Hematopoietic multipotent progenitor cell treated with erythropoietin and hydrocortisone succinate and interleukin-3 and kit ligand, for 15 days (in vitro differentiated cells): Measurements from ENCODE around the gene CYP4F12.

Source experiments
- DNase-seq: peaks from one replicate; pipeline ENCODE4 v3.0.0-alpha.2; 2015; ENCODE audit warnings: low spot score

CYP4F12 gene

DNA sequence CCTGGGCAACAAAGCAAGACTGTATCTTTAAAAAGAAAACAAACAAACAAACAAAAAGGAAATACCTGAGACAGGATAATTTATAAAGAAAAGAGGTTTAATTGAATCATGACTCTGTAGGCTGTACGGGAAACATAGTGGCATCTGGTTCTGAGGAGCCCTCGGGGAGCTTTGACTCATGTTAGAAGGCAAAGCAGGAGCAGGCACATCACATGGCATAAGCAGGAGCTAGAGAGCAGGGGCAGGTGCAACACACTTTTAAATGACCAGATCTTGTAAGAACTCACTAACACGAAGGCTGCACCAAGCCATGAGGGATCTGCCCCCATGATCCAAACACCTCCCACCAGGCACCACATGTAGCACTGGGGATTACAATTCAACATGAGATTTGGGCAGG lies 41.8 kb downstream of the CYP4F12 start:
- DNase-seq: no peak

DNA sequence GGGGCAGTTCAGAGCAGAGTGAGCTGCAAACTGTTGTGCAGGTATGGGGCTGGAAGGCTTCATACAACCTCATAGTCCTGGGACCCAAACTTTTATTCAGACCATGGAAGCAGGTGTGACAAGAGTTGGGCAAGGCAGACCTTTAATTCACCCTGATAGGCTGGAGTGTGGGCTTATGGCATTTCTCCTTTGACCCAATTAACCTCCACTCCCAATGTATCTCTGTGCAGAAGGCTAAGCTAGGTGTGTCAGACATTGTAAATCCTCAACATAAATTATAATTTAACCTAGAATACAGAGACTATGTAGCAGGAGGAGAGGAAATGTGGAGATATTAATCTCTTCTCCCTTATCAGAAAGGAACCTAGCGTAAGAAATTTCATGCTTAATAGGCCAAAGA lies 42.8 kb downstream of the CYP4F12 start:
- DNase-seq: no peak

DNA sequence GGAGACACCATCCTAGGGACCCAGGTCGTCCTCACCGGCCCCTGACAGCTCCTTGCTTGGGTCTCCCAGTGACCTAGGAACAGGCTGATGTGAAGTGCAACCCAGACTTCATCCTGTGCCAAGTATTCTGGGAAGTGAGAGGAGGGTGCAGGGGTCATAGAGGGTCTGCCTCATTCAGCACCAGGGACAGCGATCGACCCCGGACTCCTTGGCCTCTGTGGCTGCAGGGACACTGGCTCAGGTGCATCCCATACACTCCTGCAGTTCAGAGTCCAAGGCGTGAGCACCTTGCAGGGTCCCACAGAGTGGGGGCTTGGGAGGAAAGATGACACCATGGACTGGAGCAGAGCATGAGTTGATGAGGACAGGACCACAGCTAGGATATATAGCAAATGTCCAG lies 44.9 kb downstream of the CYP4F12 start:
- no peak for DNase-seq

DNA sequence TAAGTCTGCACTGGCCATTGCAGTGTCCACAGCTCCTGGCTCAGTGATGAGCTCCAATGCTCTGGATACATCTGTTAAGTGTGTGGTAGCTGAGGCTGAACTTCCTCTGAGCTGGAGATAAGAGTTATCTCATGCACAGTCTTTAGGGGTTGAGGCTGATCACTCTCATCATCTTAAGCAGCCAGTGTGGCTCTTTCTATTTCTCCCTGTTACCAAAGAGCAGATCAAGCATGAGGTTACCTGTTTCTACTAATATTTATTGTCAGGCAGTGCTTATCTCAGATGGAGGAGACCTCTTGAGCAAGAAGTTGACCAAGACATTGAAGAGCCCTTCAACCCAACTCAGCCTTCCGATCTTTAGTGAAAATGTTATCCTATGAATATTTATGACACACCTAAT lies 48.4 kb downstream of the CYP4F12 start:
- no peak for DNase-seq

DNA sequence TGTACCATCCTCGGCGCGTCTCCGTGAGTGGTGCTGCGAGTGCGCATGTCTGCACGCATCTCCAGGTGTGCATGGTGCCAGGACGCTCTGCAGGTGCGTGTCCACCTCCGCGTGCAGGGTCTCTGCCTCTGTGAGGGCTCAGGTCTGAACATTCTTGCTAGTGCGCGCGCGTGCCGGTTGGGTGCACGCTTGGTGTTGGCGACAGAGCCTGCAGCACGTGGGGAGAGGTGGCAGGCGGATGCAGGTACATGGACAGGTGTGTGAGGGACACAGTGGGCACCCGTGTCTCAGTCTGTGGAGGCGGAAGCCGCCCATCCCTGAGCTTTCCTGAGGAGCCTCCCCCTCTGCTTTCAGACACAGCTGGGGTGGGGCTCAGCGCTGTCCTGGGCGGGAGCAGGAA lies 50.1 kb downstream of the CYP4F12 start:
- DNase-seq: no peak

DNA sequence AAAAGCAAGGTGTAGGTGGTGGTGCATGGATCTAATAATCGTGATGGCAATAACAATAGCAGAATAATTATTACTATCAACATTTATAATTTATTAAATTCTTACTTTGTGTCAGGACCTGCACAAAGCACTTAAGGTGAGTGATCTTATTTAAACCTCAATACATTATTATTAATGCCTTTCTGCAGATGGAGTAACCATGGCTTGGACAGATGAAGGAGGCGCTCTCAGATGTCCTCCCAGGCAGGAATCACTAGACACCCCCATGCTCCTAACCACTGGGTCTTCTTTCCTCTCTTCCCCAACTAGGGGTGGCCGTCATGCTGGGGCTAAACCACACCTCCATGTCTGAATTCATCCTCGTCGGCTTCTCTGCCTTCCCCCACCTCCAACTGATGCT lies 54.8 kb downstream of the CYP4F12 start, which contains the start of gene OR10H2:
Gene OR10H2, plus strand, starts transcription at position 301 of the 400 bp plus-strand sequence. Its CDS starts 20 bp downstream, at position 321.
- DNase-seq: no peak

DNA sequence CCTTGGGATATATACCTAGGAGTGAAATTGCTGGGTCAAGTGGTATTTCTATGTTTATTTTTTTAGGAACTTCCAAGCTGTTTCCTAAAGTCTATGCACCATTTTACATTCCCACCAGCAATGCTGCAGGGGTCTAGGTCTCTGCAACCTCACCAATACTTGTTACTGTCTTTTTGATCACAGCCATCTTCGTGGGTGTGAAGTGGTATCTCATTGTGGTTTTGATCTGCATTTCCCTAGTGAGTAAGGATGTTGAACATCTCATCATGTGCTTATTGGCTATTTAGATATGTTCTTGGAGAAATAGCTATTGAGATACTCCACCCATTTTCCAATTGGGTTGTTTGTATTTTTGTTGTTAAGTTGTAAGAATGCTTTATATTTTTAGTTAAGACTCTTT lies 57.7 kb downstream of the CYP4F12 start:
- DNase-seq: no peak

DNA sequence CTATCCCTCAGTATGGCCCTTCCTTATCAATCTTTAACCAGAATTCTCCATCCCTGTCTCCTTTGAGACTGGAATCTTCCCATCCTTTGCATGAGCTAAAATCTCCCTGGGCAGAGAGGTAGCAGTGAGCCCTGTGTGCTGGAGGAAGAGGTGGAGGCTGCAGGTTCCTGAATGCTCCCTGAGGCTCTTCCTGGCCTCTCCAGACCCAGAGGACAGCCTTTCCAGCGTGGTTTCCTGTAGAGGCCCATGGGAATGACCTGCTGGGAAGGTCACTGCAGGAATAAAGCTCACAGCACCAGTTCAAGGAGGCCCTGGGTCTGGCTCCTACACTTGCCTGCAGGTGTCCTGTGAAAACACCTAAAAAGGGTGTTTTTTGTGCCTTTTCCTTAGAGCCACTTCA lies 59.5 kb downstream of the CYP4F12 start:
- no peak for DNase-seq

DNA sequence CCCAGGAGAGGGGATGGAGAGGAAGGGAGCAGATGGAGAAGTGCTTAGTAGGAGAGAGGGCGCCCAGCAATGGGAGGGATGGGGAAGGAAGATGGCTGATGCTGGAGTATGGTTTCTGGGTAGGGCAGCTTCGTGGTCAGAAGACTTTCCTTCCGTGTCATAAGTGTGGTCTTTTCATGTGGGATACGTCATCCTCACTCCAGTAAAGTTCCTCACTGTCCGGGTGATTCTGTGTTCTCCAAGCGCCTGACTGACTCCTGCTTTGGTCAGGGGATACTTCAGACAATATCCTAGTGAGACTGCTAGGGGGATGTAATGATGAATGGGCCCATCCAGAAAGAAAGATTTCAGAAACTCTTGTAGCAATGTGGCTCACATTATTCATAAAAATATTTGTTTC lies 61.0 kb downstream of the CYP4F12 start:
- DNase-seq: no peak

DNA sequence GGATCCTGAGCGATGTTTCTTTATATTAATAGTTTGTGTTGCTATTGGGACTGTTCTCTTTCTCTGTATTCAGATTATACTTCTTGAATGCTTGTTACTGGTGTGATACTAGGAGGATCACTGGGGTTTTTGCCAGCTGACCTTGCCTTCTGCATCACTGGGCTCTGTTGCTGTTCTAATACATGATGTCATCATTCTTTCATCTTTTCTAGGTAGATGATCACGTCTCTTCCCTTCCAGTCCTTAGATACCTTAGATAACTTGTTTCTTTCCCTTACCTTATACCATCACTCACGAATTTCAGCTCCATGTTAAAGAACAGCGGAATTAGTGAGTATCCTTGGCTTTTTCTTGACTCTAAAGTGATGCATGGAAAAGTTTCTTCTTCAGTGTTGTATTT lies 64.8 kb downstream of the CYP4F12 start, which contains the start of gene OR10H3:
Gene OR10H3, plus strand, starts transcription at position 264 of the 400 bp plus-strand sequence. CDS start 3,408 bp downstream, outside the sequence.
- no peak for DNase-seq

DNA sequence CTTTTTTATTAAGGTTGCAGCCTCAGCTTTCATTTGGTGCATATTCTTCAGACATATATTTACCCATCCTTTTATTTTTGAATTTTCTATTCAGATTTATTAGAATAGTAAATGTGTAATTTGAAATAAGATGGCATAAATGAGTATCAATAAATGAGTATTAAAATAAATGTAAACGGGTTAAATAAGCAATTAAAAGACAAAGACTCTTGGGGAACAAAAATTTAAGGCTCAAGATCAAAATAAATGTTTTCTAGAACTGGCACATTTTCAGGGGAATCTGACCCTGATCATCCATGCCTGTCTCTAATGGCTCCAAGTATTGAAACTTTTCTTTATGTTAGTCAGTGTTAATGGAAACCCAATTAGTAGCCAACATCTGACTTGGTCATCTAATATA lies 67.9 kb downstream of the CYP4F12 start:
- no peak for DNase-seq
